Measurements from ENCODE around the gene LECT2. TPM values are rescaled to one million over a fixed set of nuclear protein-coding genes. Genes with fewer than 3 reads are reported as not detected.

LECT2 gene
- total RNA-seq, 1 donor from 2014 or later = not detected

- DNase-seq (ENCODE audit: low read depth) = no peak
- TF ChIP-seq CTCF (IDR thresholded peaks at IDR 0.05; ENCODE audit: insufficient read depth, low read length, poor library complexity, severe bottlenecking) = no peak
- H3K4me3 ChIP-seq (ENCODE audit: low read depth, low read length) = no peak overlapping the region
- H3K36me3 ChIP-seq (ENCODE audit: control insufficient read depth, insufficient read depth, low read length) = no peaks in the 10 kb centered on the region
- no peaks in the 10 kb centered on the region for H3K27me3 ChIP-seq (ENCODE audit: control insufficient read depth, insufficient read depth, low read length)
Measured at GRCh38 chr5:135986891-135987401, 32.2 kb upstream of the LECT2 start.

- DNase-seq (ENCODE audit: low read depth) = no peak
- no peaks in the 10 kb centered on the region for H3K27me3 ChIP-seq (ENCODE audit: control insufficient read depth, insufficient read depth, low read length)
- H3K36me3 ChIP-seq (ENCODE audit: control insufficient read depth, insufficient read depth, low read length) = no peaks in the 10 kb centered on the region
- no peak for TF ChIP-seq CTCF (IDR thresholded peaks at IDR 0.05; ENCODE audit: insufficient read depth, low read length, poor library complexity, severe bottlenecking)
- no peak overlapping the region for H3K4me3 ChIP-seq (ENCODE audit: low read depth, low read length)
Measured at GRCh38 chr5:135986401-135986800, 31.6 kb upstream of the LECT2 start.

- no peak for DNase-seq (ENCODE audit: low read depth)
- no peaks in the 10 kb centered on the region for H3K27me3 ChIP-seq (ENCODE audit: control insufficient read depth, insufficient read depth, low read length)
- no peak overlapping the region for H3K4me3 ChIP-seq (ENCODE audit: low read depth, low read length)
- TF ChIP-seq CTCF (IDR thresholded peaks at IDR 0.05; ENCODE audit: insufficient read depth, low read length, poor library complexity, severe bottlenecking) = no peak
- H3K36me3 ChIP-seq (ENCODE audit: control insufficient read depth, insufficient read depth, low read length) = no peaks in the 10 kb centered on the region
Measured at GRCh38 chr5:135985951-135986350, 31.2 kb upstream of the LECT2 start.

GRCh38 chr5:135980620-135981019 is 25.8 kb upstream of the LECT2 start:
- TF ChIP-seq CTCF (IDR thresholded peaks at IDR 0.05; ENCODE audit: insufficient read depth, low read length, poor library complexity, severe bottlenecking) = no peak
- DNase-seq (ENCODE audit: low read depth) = no peak
- no peaks in the 10 kb centered on the region for H3K36me3 ChIP-seq (ENCODE audit: control insufficient read depth, insufficient read depth, low read length)

GRCh38 chr5:135979510-135979909 is 24.7 kb upstream of the LECT2 start:
- no peak for DNase-seq (ENCODE audit: low read depth)
- Histone ChIP-seq H3K27me3 (ENCODE audit: control insufficient read depth, insufficient read depth, low read length) (no peaks in the 10 kb centered on the region), H3K4me3 (ENCODE audit: low read depth, low read length) (no peak overlapping the region), H3K36me3 (ENCODE audit: control insufficient read depth, insufficient read depth, low read length) (no peaks in the 10 kb centered on the region)
- TF ChIP-seq CTCF (IDR thresholded peaks at IDR 0.05; ENCODE audit: insufficient read depth, low read length, poor library complexity, severe bottlenecking) = no peak

More at GRCh38 chr5:135980620-135981019, 25.8 kb upstream of the LECT2 start:
- Histone ChIP-seq H3K27me3 (ENCODE audit: control insufficient read depth, insufficient read depth, low read length) (no peaks in the 10 kb centered on the region), H3K4me3 (ENCODE audit: low read depth, low read length) (no peak overlapping the region)

GRCh38 chr5:135978993-135979392 is 24.2 kb upstream of the LECT2 start:
- Histone ChIP-seq H3K36me3 (ENCODE audit: control insufficient read depth, insufficient read depth, low read length) (no peaks in the 10 kb centered on the region), H3K27me3 (ENCODE audit: control insufficient read depth, insufficient read depth, low read length) (no peaks in the 10 kb centered on the region), H3K4me3 (ENCODE audit: low read depth, low read length) (no peak overlapping the region)
- TF ChIP-seq CTCF (IDR thresholded peaks at IDR 0.05; ENCODE audit: insufficient read depth, low read length, poor library complexity, severe bottlenecking) = no peak
- no peak for DNase-seq (ENCODE audit: low read depth)
